DND-41 (cell line): ENCODE data around the gene RBM18.

Experiments
- ATAC-seq: fragments of 200-7000 bp; cut with Tn5 transposase; 3 replicates; pipeline ENCODE4 v1.9.1; 2021; ENCODE audit warnings: low read depth; ENCODE audit not compliant: insufficient read depth
- DNase-seq: peaks from one replicate; pipeline ENCODE4 v3.0.0-alpha.2; 2020
- H2AFZ ChIP-seq: 2 replicates; pipeline ENCODE4 v1.6.0; 2012; ENCODE audit warnings: low read depth, low read length
- H3K27ac ChIP-seq: 2 replicates; pipeline ENCODE4 v1.5.1; 2012; ENCODE audit warnings: low read length, inconsistent platforms
- H3K27me3 ChIP-seq: fragments of 200-600 bp; sonication (generic); 2 replicates; pipeline ENCODE4 v1.6.0; 2012; ENCODE audit warnings: low read length, mild to moderate bottlenecking, inconsistent platforms; ENCODE audit not compliant: insufficient read depth, poor library complexity
- H3K36me3 ChIP-seq: 2 replicates; pipeline ENCODE4 v1.5.1; 2012; ENCODE audit warnings: low read length, inconsistent platforms; ENCODE audit not compliant: insufficient read depth
- H3K4me1 ChIP-seq: 2 replicates; pipeline ENCODE4 v1.5.1; 2012; ENCODE audit warnings: mild to moderate bottlenecking, low read length; ENCODE audit not compliant: insufficient read depth
- H3K4me2 ChIP-seq: 2 replicates; pipeline ENCODE4 v1.6.0; 2012; ENCODE audit warnings: mild to moderate bottlenecking, moderate library complexity, low read length, inconsistent platforms; ENCODE audit not compliant: insufficient read depth
- H3K4me3 ChIP-seq, 2 experiments: fragments of 200-600 bp in 1 of 2; shearing (Covaris generic) in 1 of 2; 2 replicates each; pipeline ENCODE4 v1.5.1; 2012 to 2016; ENCODE audit warnings: inconsistent platforms in 2 of 2, low read length in 2 of 2, mild to moderate bottlenecking in 2 of 2, low read depth in 1 of 2, moderate library complexity in 1 of 2
- H3K79me2 ChIP-seq: 2 replicates; pipeline ENCODE4 v1.6.0; 2012; ENCODE audit warnings: low read length, inconsistent platforms; ENCODE audit not compliant: insufficient read depth
- H3K9ac ChIP-seq: 2 replicates; pipeline ENCODE4 v1.6.0; 2012; ENCODE audit warnings: low read depth, mild to moderate bottlenecking, inconsistent platforms, low read length, moderate library complexity
- H3K9me3 ChIP-seq: 2 replicates; pipeline ENCODE4 v1.5.1; 2012; ENCODE audit warnings: low read length, moderate library complexity, mild to moderate bottlenecking, inconsistent platforms; ENCODE audit not compliant: insufficient read depth, severe bottlenecking
- H4K20me1 ChIP-seq: 2 replicates; pipeline ENCODE4 v1.6.0; 2012; ENCODE audit warnings: low read length; ENCODE audit not compliant: insufficient read depth
- EZH2 ChIP-seq: IDR thresholded peaks from 3 replicates; pipeline ENCODE4 v1.6.1; 2012; ENCODE audit warnings: borderline replicate concordance, low read depth, mild to moderate bottlenecking, moderate library complexity, low read length, inconsistent platforms; ENCODE audit not compliant: severe bottlenecking
- TF ChIP-seq, protein P1 (sequence below): IDR thresholded peaks from 2 replicates; pipeline ENCODE4 v1.5.1; 2012; ENCODE audit warnings: borderline replicate concordance, low read length, moderate library complexity, mild to moderate bottlenecking; ENCODE audit not compliant: poor library complexity, severe bottlenecking; ENCODE audit errors: extremely low read depth

RBM18 gene

GRCh38 chr9:122222791-122223190, 41.8 kb downstream of the RBM18 start:
- H3K4me1 ChIP-seq, result no peaks in the 10 kb centered on the region
- no peak for ATAC-seq
- DNase-seq, result no peak

DNA sequence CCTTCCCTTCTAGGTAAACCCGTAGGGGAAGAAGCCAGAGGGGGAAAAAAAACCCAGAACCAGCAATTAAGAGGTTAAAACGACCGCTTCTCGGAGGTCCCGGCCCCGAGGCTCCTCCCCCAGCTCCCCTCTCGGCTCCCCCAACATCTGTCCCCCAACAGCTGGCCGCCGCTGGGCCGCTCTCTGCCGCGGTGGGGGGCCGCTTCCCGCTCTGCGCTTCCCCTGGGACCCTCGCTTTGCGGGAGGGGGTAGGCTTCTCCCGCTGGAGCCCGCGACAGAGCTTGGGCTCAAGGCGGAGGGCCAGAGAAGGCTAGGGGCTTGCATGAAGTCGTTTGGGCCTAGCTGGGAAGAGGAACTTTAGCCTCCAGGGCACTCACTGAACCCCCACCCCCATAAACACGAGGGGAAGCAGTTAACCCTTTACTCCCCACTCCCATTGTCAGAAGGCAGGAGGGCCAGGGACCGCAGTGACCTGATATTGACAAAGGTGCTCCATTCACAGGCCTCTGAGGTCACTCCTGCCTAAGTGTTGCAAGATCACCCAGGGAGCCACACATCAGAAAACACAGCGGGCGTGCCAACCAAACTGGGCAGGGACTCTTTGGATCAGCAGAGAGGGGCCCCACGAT, 43.3 kb downstream of the RBM18 start:
- no peak for DNase-seq
- TF ChIP-seq, protein P1, sequence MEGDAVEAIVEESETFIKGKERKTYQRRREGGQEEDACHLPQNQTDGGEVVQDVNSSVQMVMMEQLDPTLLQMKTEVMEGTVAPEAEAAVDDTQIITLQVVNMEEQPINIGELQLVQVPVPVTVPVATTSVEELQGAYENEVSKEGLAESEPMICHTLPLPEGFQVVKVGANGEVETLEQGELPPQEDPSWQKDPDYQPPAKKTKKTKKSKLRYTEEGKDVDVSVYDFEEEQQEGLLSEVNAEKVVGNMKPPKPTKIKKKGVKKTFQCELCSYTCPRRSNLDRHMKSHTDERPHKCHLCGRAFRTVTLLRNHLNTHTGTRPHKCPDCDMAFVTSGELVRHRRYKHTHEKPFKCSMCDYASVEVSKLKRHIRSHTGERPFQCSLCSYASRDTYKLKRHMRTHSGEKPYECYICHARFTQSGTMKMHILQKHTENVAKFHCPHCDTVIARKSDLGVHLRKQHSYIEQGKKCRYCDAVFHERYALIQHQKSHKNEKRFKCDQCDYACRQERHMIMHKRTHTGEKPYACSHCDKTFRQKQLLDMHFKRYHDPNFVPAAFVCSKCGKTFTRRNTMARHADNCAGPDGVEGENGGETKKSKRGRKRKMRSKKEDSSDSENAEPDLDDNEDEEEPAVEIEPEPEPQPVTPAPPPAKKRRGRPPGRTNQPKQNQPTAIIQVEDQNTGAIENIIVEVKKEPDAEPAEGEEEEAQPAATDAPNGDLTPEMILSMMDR, result no peak
- TF ChIP-seq EZH2, result no peak
- Histone ChIP-seq H3K36me3 (no peaks in the 10 kb centered on the region), H3K4me1 (no peaks in the 10 kb centered on the region), H3K27me3 (peaks cover 3% of the 10 kb centered on the region), H3K27ac (no peak overlapping the region), H3K9me3 (no peaks in the 10 kb centered on the region), H3K4me2 (no peak overlapping the region), H3K79me2 (no peaks in the 10 kb centered on the region), H2AFZ (no peak overlapping the region), H3K9ac (no peak overlapping the region), H4K20me1 (no peaks in the 10 kb centered on the region), H3K4me3 (no peak overlapping the region)
- ATAC-seq, result no peak

More at GRCh38 chr9:122222791-122223190, 41.8 kb downstream of the RBM18 start:
- Histone ChIP-seq H3K36me3 (no peaks in the 10 kb centered on the region), H3K79me2 (no peaks in the 10 kb centered on the region), H3K9ac (no peak overlapping the region), H3K4me2 (no peak overlapping the region), H3K27me3 (peaks cover 3% of the 10 kb centered on the region), H3K27ac (no peak overlapping the region), H3K4me3 (no peak overlapping the region), H2AFZ (no peak overlapping the region), H3K9me3 (no peaks in the 10 kb centered on the region), H4K20me1 (no peaks in the 10 kb centered on the region)
- no peak for TF ChIP-seq EZH2
- TF ChIP-seq, protein P1, result no peak

DNA sequence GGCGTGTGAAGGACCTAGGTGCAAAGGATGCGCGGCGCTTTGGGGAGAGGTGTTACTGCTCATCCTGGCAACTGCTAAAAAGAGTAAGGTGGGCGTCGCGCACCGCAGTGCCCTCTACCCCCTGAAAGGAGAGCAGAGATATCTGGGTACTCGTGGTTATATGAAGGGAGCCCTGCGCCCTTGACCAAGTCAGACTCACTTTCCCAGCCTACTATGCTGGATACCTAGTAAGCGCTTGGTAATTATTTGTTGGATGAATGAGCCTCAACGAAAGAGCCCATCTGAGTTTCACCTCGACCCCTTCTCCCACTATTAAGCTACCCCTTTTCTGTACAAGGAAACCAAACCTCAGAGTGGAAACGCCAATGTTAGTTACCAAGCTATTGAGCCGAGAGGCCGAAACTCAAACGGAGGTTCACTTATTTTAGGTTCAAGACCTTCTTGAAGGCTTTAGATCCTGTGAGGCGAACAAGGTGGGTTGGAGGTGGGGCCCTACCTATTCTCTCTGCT, 43.9 kb downstream of the RBM18 start:
- no peaks in the 10 kb centered on the region for H3K36me3 ChIP-seq
- DNase-seq (no peak), ATAC-seq (no peak)
- no peak overlapping the region for H3K9ac ChIP-seq
- no peak overlapping the region for H2AFZ ChIP-seq
- no peaks in the 10 kb centered on the region for H4K20me1 ChIP-seq
- no peak overlapping the region for H3K4me3 ChIP-seq
- no peak overlapping the region for H3K27ac ChIP-seq
- H3K79me2 ChIP-seq, result no peaks in the 10 kb centered on the region
- no peaks in the 10 kb centered on the region for H3K9me3 ChIP-seq
- H3K4me1 ChIP-seq, result no peaks in the 10 kb centered on the region
- H3K4me2 ChIP-seq, result no peak overlapping the region
- TF ChIP-seq EZH2, result no peak
- H3K27me3 ChIP-seq, result peaks cover 3% of the 10 kb centered on the region

GRCh38 chr9:122219856-122220672, 44.6 kb downstream of the RBM18 start:
- H3K4me2 ChIP-seq, result no peak overlapping the region
- H3K36me3 ChIP-seq, result no peaks in the 10 kb centered on the region
- no peaks in the 10 kb centered on the region for H3K4me1 ChIP-seq
- no peaks in the 10 kb centered on the region for H4K20me1 ChIP-seq
- no peaks in the 10 kb centered on the region for H3K9me3 ChIP-seq
- no peak overlapping the region for H3K9ac ChIP-seq
- H3K79me2 ChIP-seq, result no peaks in the 10 kb centered on the region
- no peak overlapping the region for H3K4me3 ChIP-seq
- no peak overlapping the region for H2AFZ ChIP-seq
- TF ChIP-seq EZH2, result no peak
- TF ChIP-seq, protein P1, result no peak
- H3K27ac ChIP-seq, result no peak overlapping the region
- H3K27me3 ChIP-seq, result peaks cover 3% of the 10 kb centered on the region
- DNase-seq (no peak), ATAC-seq (no peak)
